Thoracic aorta (tissue), 2 donors: ENCODE data around the gene OR13J1. TPM values are rescaled to one million over a fixed set of nuclear protein-coding genes. Genes with fewer than 3 reads are reported as not detected.

Experiments used
- ATAC-seq: fragments of 150-250 bp; one replicate; pipeline ENCODE4 v1.8.0; 2017; ENCODE audit warnings: low read depth; ENCODE audit not compliant: insufficient number of reproducible peaks, low FRiP score
- DNase-seq: peaks from one replicate; pipeline ENCODE4 v3.0.0-alpha.2; 2020; ENCODE audit warnings: low spot score
- H3K27ac ChIP-seq, 2 donors: fragments of 200-600 bp; sonication (generic); 1 replicate in 1 of 2; 2 replicates in 1 of 2; pipeline ENCODE4 v1.5.1; 2016; ENCODE audit warnings: mild to moderate bottlenecking in 2 of 2, moderate library complexity in 2 of 2
- H3K27me3 ChIP-seq: fragments of 200-600 bp; sonication (generic); replicated peaks from 2 replicates; pipeline ENCODE4 v1.6.0; 2016; ENCODE audit warnings: mild to moderate bottlenecking; ENCODE audit not compliant: insufficient read depth
- H3K36me3 ChIP-seq: fragments of 200-600 bp; sonication (generic); one replicate; pipeline ENCODE4 v1.5.1; 2016
- H3K4me1 ChIP-seq, 2 donors: fragments of 200-600 bp; sonication (generic); 1 replicate in 1 of 2; 2 replicates in 1 of 2; pipeline versions ENCODE4 v1.5.1 to v1.6.0; 2016; ENCODE audit warnings: low read depth in 2 of 2, mild to moderate bottlenecking in 1 of 2; ENCODE audit not compliant: control insufficient read depth in 1 of 2
- H3K4me3 ChIP-seq: fragments of 200-600 bp; sonication (generic); 2 replicates; pipeline ENCODE4 v1.5.1; 2016; ENCODE audit warnings: mild to moderate bottlenecking
- H3K9me3 ChIP-seq: fragments of 200-600 bp; sonication (generic); 2 replicates; pipeline ENCODE4 v1.5.1; 2016
- CTCF ChIP-seq: fragments of 200-600 bp; sonication (generic); IDR thresholded peaks from one replicate; pipeline ENCODE4 v1.5.1; 2019; ENCODE audit warnings: antibody characterized with exemption
- total RNA-seq, 2 donors: library from RNA; depleted of rRNA; stranded (reverse); fragments of >200 nt; gene quantifications; one replicate each; pipeline versions ENCODE4 v1.1.0 to v1.2.3, GENCODE V29; 2016

OR13J1 gene
- total RNA-seq: not detected

- DNase-seq (no peak), ATAC-seq (no peak)
- no peak for TF ChIP-seq CTCF
- Histone ChIP-seq H3K4me1 (no peaks in the 10 kb centered on the region), H3K27me3 (peaks cover 4% of the 10 kb centered on the region), H3K36me3 (no peaks in the 10 kb centered on the region), H3K4me3 (no peak within 1 kb of the TSS), H3K9me3 (no peaks in the 10 kb centered on the region), H3K27ac (no peak within 1 kb of the TSS)
Observed at GRCh38 chr9:35870351-35870923, at the start of gene OR13J1. Gene OR13J1, minus strand, starts transcription at chr9:35870401. Its CDS starts 0 bp downstream, at chr9:35870401.

- no peaks in the 10 kb centered on the region for H3K9me3 ChIP-seq
- H3K36me3 ChIP-seq: no peaks in the 10 kb centered on the region
- ATAC-seq (no peak), DNase-seq (no peak)
- H3K27me3 ChIP-seq: no peaks in the 10 kb centered on the region
- H3K4me1 ChIP-seq: peaks cover 6 to 46% of the 10 kb centered on the region in 2 donors
- no peak for TF ChIP-seq CTCF
- no peak overlapping the region for H3K27ac ChIP-seq
- no peak overlapping the region for H3K4me3 ChIP-seq
Observed at GRCh38 chr9:35919212-35920008, 49.2 kb upstream of the OR13J1 start.

GRCh38 chr9:35918780-35919179 is 48.6 kb upstream of the OR13J1 start:
- Histone ChIP-seq H3K9me3 (no peaks in the 10 kb centered on the region), H3K4me1 (peaks cover 3 to 46% of the 10 kb centered on the region in 2 donors), H3K36me3 (no peaks in the 10 kb centered on the region), H3K27ac (no peak overlapping the region), H3K4me3 (no peak overlapping the region), H3K27me3 (no peaks in the 10 kb centered on the region)
- ATAC-seq (no peak), DNase-seq (no peak)
- no peak for TF ChIP-seq CTCF

- TF ChIP-seq CTCF: no peak
- no peaks in the 10 kb centered on the region for H3K27me3 ChIP-seq
- peaks cover 0 to 46% of the 10 kb centered on the region in 2 donors for H3K4me1 ChIP-seq
- no peak overlapping the region for H3K4me3 ChIP-seq
- ATAC-seq (no peak), DNase-seq (no peak)
- H3K9me3 ChIP-seq: no peaks in the 10 kb centered on the region
- H3K27ac ChIP-seq: no peak overlapping the region
- no peaks in the 10 kb centered on the region for H3K36me3 ChIP-seq
Observed at GRCh38 chr9:35917261-35917660, 47.1 kb upstream of the OR13J1 start.

GRCh38 chr9:35915681-35916294 is 45.6 kb upstream of the OR13J1 start:
- peak overlapping the region in 1 of 2 donors; percentile 57 for H3K27ac ChIP-seq
- no peak for TF ChIP-seq CTCF
- no peaks in the 10 kb centered on the region for H3K36me3 ChIP-seq
- no peak overlapping the region for H3K4me3 ChIP-seq
- peaks cover 9 to 59% of the 10 kb centered on the region in 2 donors for H3K4me1 ChIP-seq
- DNase-seq (no peak), ATAC-seq (no peak)
- no peaks in the 10 kb centered on the region for H3K27me3 ChIP-seq
- no peaks in the 10 kb centered on the region for H3K9me3 ChIP-seq
